ENCODE measurements around the gene LIN28A.

The LIN28A gene

GRCh38 chr1:26410706-26411623 lies at the start of gene LIN28A:
TSS of gene LIN28A (plus strand) at chr1:26410817. CDS start at chr1:26410892, 75 bp downstream.
- POLR2A ChIA-PET: no interaction called here
- DNase-seq (ENCODE audit: extremely low spot score): no peak
- TF ChIP-seq, protein P1, sequence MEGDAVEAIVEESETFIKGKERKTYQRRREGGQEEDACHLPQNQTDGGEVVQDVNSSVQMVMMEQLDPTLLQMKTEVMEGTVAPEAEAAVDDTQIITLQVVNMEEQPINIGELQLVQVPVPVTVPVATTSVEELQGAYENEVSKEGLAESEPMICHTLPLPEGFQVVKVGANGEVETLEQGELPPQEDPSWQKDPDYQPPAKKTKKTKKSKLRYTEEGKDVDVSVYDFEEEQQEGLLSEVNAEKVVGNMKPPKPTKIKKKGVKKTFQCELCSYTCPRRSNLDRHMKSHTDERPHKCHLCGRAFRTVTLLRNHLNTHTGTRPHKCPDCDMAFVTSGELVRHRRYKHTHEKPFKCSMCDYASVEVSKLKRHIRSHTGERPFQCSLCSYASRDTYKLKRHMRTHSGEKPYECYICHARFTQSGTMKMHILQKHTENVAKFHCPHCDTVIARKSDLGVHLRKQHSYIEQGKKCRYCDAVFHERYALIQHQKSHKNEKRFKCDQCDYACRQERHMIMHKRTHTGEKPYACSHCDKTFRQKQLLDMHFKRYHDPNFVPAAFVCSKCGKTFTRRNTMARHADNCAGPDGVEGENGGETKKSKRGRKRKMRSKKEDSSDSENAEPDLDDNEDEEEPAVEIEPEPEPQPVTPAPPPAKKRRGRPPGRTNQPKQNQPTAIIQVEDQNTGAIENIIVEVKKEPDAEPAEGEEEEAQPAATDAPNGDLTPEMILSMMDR (IDR thresholded peaks at IDR 0.05; ENCODE audit: control extremely low read depth, extremely low read depth, low read depth, missing control alignments): no peak
- CTCF ChIA-PET: interaction anchor here (1.2 to 1.4 kb wide), 2 partner anchors 14 to 135 kb away, joined by 3 to 4 read pairs; no protein-coding TSS in a partner anchor

DNA sequence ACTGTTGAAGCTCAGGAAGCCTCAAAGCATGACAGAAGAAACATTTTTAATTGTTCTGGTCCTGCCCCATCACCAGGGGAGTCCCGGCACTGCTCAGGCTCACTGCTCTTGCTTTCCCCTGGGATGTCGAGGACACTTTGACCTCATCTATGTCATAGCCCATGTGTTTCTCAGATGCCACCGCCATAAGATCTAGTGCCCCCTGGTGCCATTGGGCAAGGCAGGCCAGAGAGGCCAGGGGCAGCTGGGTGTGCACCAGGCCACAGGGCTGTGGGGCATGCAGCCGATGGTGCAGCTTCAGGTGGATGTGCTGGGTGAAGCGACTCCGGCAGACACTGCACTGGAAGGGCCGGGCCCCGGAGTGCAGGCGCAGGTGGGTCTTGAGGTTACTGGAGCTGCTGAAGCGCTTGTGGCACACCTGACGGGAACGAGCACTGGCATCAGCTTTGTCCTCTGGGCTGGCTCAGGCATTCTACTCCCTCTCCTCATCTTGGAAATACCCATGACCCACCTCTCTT lies 49.0 kb upstream of the LIN28A start:
- CTCF ChIA-PET: interaction anchor here (0.8 to 4.6 kb wide), 16 partner anchors 8 to 192 kb away, joined by 3 to 61 read pairs (median 4); partner anchors contain the start of genes C1orf232, CEP85, SH3BGRL3 and ZNF593
- POLR2A ChIA-PET: no interaction called here
- DNase-seq (ENCODE audit: extremely low spot score): peak; percentile 22
- TF ChIP-seq, protein P1 (IDR thresholded peaks at IDR 0.05; ENCODE audit: control extremely low read depth, extremely low read depth, low read depth, missing control alignments): no peak

GRCh38 chr1:26362331-26362730 lies 48.3 kb upstream of the LIN28A start:
- ChIA-PET CTCF (interaction anchor here (0.8 to 4.6 kb wide), 16 partner anchors 8 to 193 kb away, joined by 3 to 61 read pairs (median 6); partner anchors contain the start of genes C1orf232, CEP85, CRYBG2 and SH3BGRL3), POLR2A (no interaction called here)
- TF ChIP-seq, protein P1 (IDR thresholded peaks at IDR 0.05; ENCODE audit: control extremely low read depth, extremely low read depth, low read depth, missing control alignments): no peak

DNA sequence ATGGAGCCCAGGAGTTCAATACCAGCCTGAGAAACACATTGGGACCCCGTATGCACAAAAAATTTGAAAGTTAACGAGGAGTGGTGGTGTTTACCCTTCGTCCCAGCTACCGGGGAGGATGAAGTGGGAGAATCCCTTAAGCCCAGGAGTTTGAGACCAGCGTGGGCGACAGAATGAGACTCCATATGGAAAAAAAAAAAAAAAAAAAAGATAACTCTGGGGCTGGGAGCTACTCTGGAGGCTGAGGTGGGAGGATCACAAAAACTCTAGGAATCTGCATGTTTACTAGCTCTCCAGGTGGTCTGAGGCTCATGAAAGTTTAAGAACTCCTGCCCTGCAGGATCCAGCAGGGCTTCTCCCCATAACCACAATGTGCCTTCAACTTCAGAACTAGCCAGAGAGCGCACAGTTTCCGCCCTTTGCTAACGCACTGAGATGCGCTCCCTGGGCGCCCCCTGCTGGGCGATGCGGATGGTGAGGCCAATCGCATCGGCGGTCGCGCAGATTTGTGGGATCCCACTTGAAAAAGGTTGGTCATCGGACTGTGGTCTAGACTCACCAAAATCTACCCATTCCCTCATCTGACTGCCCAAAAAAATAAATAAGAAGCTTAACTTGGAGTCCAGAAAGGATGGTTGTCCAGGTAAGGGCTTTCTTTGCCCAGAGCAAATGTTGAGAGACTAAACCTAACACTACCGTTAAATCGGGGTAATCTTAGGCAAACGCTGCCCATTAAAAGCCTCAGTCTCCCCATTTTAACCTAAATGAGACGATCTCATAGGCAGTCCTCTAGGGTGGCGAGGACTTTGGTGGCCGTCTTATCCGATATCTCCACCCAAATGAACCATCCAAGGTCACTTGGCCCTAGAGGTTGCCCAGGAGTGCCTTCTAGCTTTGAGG lies 46.8 kb upstream of the LIN28A start:
- TF ChIP-seq, protein P1 (IDR thresholded peaks at IDR 0.05; ENCODE audit: control extremely low read depth, extremely low read depth, low read depth, missing control alignments): peak; percentile 97
- ChIA-PET CTCF (interaction anchor here (0.7 to 4.6 kb wide), 39 partner anchors 9 to 298 kb away, joined by 3 to 61 read pairs (median 3); partner anchors contain the start of genes CD52, CEP85, CRYBG2 and SH3BGRL3), POLR2A (no interaction called here)
- DNase-seq (ENCODE audit: extremely low spot score): peak; percentile 87

More at GRCh38 chr1:26362331-26362730, 48.3 kb upstream of the LIN28A start:
- no peak for DNase-seq (ENCODE audit: extremely low spot score)

DNA sequence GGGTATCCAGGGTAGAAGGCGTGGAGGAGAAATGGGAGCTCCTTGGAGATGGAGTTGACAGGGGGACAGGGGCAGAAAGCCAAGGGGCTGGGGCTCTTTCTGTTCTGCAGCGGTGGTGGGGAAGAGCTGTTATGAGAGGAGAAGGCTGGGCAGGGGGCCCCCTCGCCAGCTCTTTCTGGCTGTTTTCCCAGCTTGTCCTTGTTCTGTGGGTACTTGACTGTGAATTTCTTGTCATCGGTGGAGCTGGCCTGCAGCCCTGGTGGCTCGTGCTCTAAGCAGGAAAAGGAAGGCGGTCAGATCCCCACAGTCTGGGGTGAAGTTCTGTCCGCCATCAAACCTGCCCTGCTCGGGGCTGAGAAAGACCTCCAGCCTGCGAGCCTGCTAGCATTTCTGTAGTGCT lies 45.7 kb upstream of the LIN28A start:
- no peak for DNase-seq (ENCODE audit: extremely low spot score)
- ChIA-PET CTCF (interaction anchor here (1.0 to 4.6 kb wide), 18 partner anchors 10 to 129 kb away, joined by 3 to 61 read pairs (median 6); partner anchors contain the start of genes CRYBG2 and SH3BGRL3), POLR2A (interaction anchor here (0.5 kb wide), 1 partner anchor 293 kb away, joined by 3 read pairs; no protein-coding TSS in a partner anchor)
- TF ChIP-seq, protein P1 (IDR thresholded peaks at IDR 0.05; ENCODE audit: control extremely low read depth, extremely low read depth, low read depth, missing control alignments): no peak

Data from GM10248 (cell line).